ENCODE results near the gene BAHCC1. TPM values are rescaled to one million over a fixed set of nuclear protein-coding genes. Genes with fewer than 3 reads are reported as not detected.

The BAHCC1 gene
- total RNA-seq, 1 donor from 2014 or later: 3.4 TPM

DNA sequence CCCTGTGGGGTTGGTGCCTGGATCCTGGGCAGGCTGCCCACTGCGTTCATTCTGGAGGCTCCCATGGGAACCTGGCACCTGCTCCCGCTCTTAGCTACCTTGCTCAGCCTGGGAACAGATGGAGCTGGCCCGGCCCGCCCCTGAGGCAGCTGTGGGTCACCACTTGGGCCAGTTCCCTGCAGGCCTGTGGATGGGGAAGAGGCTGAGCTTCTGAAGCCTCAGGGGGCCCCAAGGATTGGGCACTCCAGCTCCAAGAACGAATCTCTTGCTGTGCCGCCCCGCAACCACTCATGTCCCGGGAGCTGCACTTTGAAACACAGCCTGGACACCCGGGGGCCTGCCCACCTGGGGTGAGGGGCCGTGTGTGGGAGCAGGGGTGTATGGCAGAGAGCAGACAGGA lies 37.7 kb downstream of the BAHCC1 start:
- Histone ChIP-seq H3K4me1 (peaks cover 49% of the 10 kb centered on the region), H3K27ac (no peak overlapping the region)
- TF ChIP-seq, protein P1, sequence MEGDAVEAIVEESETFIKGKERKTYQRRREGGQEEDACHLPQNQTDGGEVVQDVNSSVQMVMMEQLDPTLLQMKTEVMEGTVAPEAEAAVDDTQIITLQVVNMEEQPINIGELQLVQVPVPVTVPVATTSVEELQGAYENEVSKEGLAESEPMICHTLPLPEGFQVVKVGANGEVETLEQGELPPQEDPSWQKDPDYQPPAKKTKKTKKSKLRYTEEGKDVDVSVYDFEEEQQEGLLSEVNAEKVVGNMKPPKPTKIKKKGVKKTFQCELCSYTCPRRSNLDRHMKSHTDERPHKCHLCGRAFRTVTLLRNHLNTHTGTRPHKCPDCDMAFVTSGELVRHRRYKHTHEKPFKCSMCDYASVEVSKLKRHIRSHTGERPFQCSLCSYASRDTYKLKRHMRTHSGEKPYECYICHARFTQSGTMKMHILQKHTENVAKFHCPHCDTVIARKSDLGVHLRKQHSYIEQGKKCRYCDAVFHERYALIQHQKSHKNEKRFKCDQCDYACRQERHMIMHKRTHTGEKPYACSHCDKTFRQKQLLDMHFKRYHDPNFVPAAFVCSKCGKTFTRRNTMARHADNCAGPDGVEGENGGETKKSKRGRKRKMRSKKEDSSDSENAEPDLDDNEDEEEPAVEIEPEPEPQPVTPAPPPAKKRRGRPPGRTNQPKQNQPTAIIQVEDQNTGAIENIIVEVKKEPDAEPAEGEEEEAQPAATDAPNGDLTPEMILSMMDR (IDR thresholded peaks at IDR 0.05): no peak
- TF ChIP-seq EZH2phosphoT487 (IDR thresholded peaks at IDR 0.05): no peak
- no peak for TF ChIP-seq EZH2 (IDR thresholded peaks at IDR 0.05)

DNA sequence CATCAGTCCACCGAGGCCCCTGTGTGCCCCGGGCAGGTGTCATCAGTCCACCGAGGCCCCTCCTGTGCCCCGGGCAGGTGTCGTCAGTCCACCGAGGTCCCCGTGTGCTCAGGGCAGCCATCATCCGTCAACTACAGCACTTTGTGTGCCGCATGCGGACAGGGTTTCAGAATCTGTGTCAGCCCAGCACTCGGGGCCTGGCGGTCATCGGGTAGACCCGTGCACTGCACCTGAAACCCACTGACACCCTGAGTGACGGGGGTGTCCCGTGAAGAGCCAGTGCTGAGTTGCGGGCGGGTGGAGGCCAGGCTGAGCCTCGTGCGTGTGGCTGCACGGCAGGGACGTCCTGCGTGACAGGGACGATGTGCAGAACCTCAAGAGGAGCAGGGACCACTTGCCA lies 38.4 kb downstream of the BAHCC1 start:
- Mint-ChIP-seq H3K27ac (no peak overlapping the region), H3K4me1 (peaks cover 21% of the 10 kb centered on the region), H3K9me3 (no peaks in the 10 kb centered on the region), H3K4me3 (no peak overlapping the region), H3K36me3 (no peaks in the 10 kb centered on the region), H3K27me3 (ENCODE audit: insufficient read depth, low read depth) (peaks cover 2% of the 10 kb centered on the region)
- Histone ChIP-seq H3K4me3 (no peak overlapping the region), H3K27ac (no peak overlapping the region), H2AFZ (replicated peaks) (no peak overlapping the region), H3K4me2 (no peak overlapping the region), H4K20me1 (ENCODE audit: low read depth) (peaks cover 77% of the 10 kb centered on the region), H3K9me3 (ENCODE audit: low read depth) (no peaks in the 10 kb centered on the region), H3F3A (ENCODE audit: low read depth) (peaks cover 12% of the 10 kb centered on the region), H3K79me2 (ENCODE audit: low read depth) (no peaks in the 10 kb centered on the region), H3K27me3 (no peaks in the 10 kb centered on the region), H3K9ac (no peak overlapping the region), H3K4me1 (peaks cover 45% of the 10 kb centered on the region), H3K36me3 (no peaks in the 10 kb centered on the region)
- TF ChIP-seq EZH2 (IDR thresholded peaks at IDR 0.05): no peak
- TF ChIP-seq, protein P1 (IDR thresholded peaks at IDR 0.05): no peak
- no peak for TF ChIP-seq EZH2phosphoT487 (IDR thresholded peaks at IDR 0.05)
- DNase-seq (ENCODE audit: low spot score): no peak

More for the DNA sequence above, 37.7 kb downstream of the BAHCC1 start:
- Histone ChIP-seq H3K27me3 (no peaks in the 10 kb centered on the region), H2AFZ (replicated peaks) (no peak overlapping the region), H3K4me2 (no peak overlapping the region), H3K9me3 (ENCODE audit: low read depth) (no peaks in the 10 kb centered on the region), H4K20me1 (ENCODE audit: low read depth) (peaks cover 83% of the 10 kb centered on the region), H3K4me3 (no peak overlapping the region), H3F3A (ENCODE audit: low read depth) (peaks cover 12% of the 10 kb centered on the region), H3K79me2 (ENCODE audit: low read depth) (no peaks in the 10 kb centered on the region), H3K36me3 (no peaks in the 10 kb centered on the region), H3K9ac (no peak overlapping the region)
- Mint-ChIP-seq H3K4me1 (peaks cover 17% of the 10 kb centered on the region), H3K9me3 (no peaks in the 10 kb centered on the region), H3K27ac (no peak overlapping the region), H3K27me3 (ENCODE audit: insufficient read depth, low read depth) (peaks cover 2% of the 10 kb centered on the region), H3K4me3 (no peak overlapping the region), H3K36me3 (no peaks in the 10 kb centered on the region)
- DNase-seq (ENCODE audit: low spot score): no peak

DNA sequence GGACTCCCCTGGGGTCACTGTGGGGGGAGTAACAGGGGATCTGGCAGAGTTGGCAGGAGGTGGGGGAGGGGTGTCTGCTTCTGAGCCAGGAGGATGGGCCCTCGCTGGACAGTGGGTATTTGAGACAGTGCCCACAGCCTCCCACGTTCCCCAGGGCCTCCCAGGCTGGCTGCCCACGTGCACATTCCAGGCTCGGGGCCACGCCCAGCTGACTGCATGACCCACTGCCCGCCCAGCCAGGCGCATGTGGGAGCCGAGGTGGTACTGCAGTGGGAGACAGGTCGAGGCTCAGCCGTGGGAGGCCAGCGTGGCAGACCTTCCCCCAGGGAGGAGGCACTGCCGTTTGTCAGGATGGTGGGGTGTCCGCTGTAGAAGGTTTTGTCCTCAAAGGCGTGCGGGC lies 38.8 kb downstream of the BAHCC1 start:
- no peaks in the 10 kb centered on the region for H3K36me3 ChIP-seq
- no peak for DNase-seq (ENCODE audit: low spot score)
- no peak overlapping the region for H3K9ac ChIP-seq
- no peaks in the 10 kb centered on the region for H3K9me3 ChIP-seq (ENCODE audit: low read depth)
- peaks cover 21% of the 10 kb centered on the region for H3K4me1 Mint-ChIP-seq
- peaks cover 75% of the 10 kb centered on the region for H4K20me1 ChIP-seq (ENCODE audit: low read depth)
- no peaks in the 10 kb centered on the region for H3K79me2 ChIP-seq (ENCODE audit: low read depth)
- no peak overlapping the region for H3K4me3 Mint-ChIP-seq
- peaks cover 12% of the 10 kb centered on the region for H3F3A ChIP-seq (ENCODE audit: low read depth)
- H3K9me3 Mint-ChIP-seq: no peaks in the 10 kb centered on the region
- peaks cover 2% of the 10 kb centered on the region for H3K27me3 Mint-ChIP-seq (ENCODE audit: insufficient read depth, low read depth)
- no peak overlapping the region for H3K4me3 ChIP-seq
- H3K4me1 ChIP-seq: peaks cover 42% of the 10 kb centered on the region
- H3K4me2 ChIP-seq: no peak overlapping the region
- H3K27me3 ChIP-seq: no peaks in the 10 kb centered on the region
- TF ChIP-seq EZH2 (IDR thresholded peaks at IDR 0.05) (no peak), EZH2phosphoT487 (IDR thresholded peaks at IDR 0.05) (no peak)
- TF ChIP-seq, protein P1 (IDR thresholded peaks at IDR 0.05): no peak
- no peak overlapping the region for H2AFZ ChIP-seq (replicated peaks)
- H3K27ac Mint-ChIP-seq: no peak overlapping the region
- no peak overlapping the region for H3K27ac ChIP-seq
- no peaks in the 10 kb centered on the region for H3K36me3 Mint-ChIP-seq

Measured in neural progenitor cell (in vitro differentiated cells).